HG03095 (cell line): Measurements from ENCODE around the gene TPM2.

Experiments
- ATAC-seq: cut with Tn5 transposase; IDR thresholded peaks from one replicate; pipeline ENCODE4 v1.9.1; 2021; ENCODE audit warnings: moderate library complexity; ENCODE audit not compliant: unreplicated experiment

The TPM2 gene

GRCh38 chr9:35718721-35719511 is 29.2 kb upstream of the TPM2 start:
- ATAC-seq = no peak

- ATAC-seq = no peak
These were observed 27.6 kb upstream of the TPM2 start for GRCh38 chr9:35717132-35717870.

- no peak for ATAC-seq
These were observed 26.5 kb upstream of the TPM2 start for GRCh38 chr9:35716230-35716629.

GRCh38 chr9:35714579-35715252 is 25.0 kb upstream of the TPM2 start:
- no peak for ATAC-seq

GRCh38 chr9:35714123-35714522 is 24.4 kb upstream of the TPM2 start:
- ATAC-seq = no peak

GRCh38 chr9:35713578-35713977 is 23.9 kb upstream of the TPM2 start:
- ATAC-seq = no peak

- no peak for ATAC-seq
These were observed 23.2 kb upstream of the TPM2 start for GRCh38 chr9:35712762-35713400.

GRCh38 chr9:35711501-35712428 is 22.0 kb upstream of the TPM2 start:
- ATAC-seq = peak; percentile 63

- no peak for ATAC-seq
These were observed 21.2 kb upstream of the TPM2 start for GRCh38 chr9:35710818-35711500.

- no peak for ATAC-seq
These were observed 18.4 kb upstream of the TPM2 start for GRCh38 chr9:35708146-35708545.

GRCh38 chr9:35706951-35707350 is 17.2 kb upstream of the TPM2 start:
- no peak for ATAC-seq

GRCh38 chr9:35705836-35706430 is 16.2 kb upstream of the TPM2 start:
- ATAC-seq = no peak

GRCh38 chr9:35705372-35705771 is 15.6 kb upstream of the TPM2 start:
- ATAC-seq = no peak

GRCh38 chr9:35703906-35704672 is 14.4 kb upstream of the TPM2 start:
- no peak for ATAC-seq

- ATAC-seq = no peak
These were observed 13.0 kb upstream of the TPM2 start for GRCh38 chr9:35702696-35703095.

GRCh38 chr9:35700942-35701341 is 11.2 kb upstream of the TPM2 start:
- ATAC-seq = no peak

GRCh38 chr9:35700031-35700430 is 10.3 kb upstream of the TPM2 start:
- no peak for ATAC-seq

- ATAC-seq = no peak
These were observed 8.5 kb upstream of the TPM2 start for GRCh38 chr9:35698231-35698630.

GRCh38 chr9:35697486-35697885 is 7.8 kb upstream of the TPM2 start:
- no peak for ATAC-seq
